HG02798 (cell line): ENCODE measurements around the gene CDC42BPA.
A peak's percentile ranks its signal among the peaks of the same experiment; 100 is the strongest.
"Not testable (repeated sequence)": the region's sequence is repeated elsewhere in the genome, so short reads cannot be mapped to it uniquely, and the experiment has no call there.

Experiments used
- ATAC-seq: cut with Tn5 transposase; IDR thresholded peaks from one replicate; pipeline ENCODE4 v1.9.1; 2021; ENCODE audit warnings: mild to moderate bottlenecking; ENCODE audit not compliant: unreplicated experiment, poor library complexity

The CDC42BPA gene, protein sequence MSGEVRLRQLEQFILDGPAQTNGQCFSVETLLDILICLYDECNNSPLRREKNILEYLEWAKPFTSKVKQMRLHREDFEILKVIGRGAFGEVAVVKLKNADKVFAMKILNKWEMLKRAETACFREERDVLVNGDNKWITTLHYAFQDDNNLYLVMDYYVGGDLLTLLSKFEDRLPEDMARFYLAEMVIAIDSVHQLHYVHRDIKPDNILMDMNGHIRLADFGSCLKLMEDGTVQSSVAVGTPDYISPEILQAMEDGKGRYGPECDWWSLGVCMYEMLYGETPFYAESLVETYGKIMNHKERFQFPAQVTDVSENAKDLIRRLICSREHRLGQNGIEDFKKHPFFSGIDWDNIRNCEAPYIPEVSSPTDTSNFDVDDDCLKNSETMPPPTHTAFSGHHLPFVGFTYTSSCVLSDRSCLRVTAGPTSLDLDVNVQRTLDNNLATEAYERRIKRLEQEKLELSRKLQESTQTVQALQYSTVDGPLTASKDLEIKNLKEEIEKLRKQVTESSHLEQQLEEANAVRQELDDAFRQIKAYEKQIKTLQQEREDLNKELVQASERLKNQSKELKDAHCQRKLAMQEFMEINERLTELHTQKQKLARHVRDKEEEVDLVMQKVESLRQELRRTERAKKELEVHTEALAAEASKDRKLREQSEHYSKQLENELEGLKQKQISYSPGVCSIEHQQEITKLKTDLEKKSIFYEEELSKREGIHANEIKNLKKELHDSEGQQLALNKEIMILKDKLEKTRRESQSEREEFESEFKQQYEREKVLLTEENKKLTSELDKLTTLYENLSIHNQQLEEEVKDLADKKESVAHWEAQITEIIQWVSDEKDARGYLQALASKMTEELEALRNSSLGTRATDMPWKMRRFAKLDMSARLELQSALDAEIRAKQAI (N-terminal part only)

GRCh38 chr1:227318016-227318852 is at the start of gene CDC42BPA:
Gene CDC42BPA (minus strand): TSS chr1:227318492. CDS start chr1:227317182, 1,310 bp downstream.
- peak; percentile 57 for ATAC-seq

- no peak for ATAC-seq
These were observed 49.7 kb upstream of the CDC42BPA start for GRCh38 chr1:227368009-227368408.

- ATAC-seq, result no peak
These were observed 47.5 kb upstream of the CDC42BPA start for GRCh38 chr1:227365473-227366431.

DNA sequence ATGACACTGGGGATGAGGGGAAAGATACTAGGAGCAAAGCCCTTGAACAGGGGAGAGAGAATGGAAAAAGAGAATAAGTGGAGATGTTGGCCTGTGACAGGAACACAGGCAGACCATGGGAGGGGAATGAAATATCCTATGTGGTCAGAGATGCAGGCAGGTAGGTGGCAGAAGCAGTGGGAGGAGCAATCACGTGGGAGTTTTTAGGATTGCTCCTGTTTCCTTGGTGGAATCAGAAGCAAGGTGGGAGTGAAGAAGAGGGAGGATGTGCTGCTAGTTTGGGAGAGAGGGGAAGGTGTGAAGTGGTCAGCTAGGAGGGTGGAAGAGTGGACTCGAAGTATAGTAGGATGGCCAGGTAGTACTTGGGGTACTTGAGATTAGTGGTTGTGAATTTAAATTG is 46.4 kb upstream of the CDC42BPA start:
- no peak for ATAC-seq

GRCh38 chr1:227363825-227364224 is 45.5 kb upstream of the CDC42BPA start:
- ATAC-seq, result no peak

- no peak for ATAC-seq
These were observed 43.7 kb upstream of the CDC42BPA start for GRCh38 chr1:227362039-227362438.

DNA sequence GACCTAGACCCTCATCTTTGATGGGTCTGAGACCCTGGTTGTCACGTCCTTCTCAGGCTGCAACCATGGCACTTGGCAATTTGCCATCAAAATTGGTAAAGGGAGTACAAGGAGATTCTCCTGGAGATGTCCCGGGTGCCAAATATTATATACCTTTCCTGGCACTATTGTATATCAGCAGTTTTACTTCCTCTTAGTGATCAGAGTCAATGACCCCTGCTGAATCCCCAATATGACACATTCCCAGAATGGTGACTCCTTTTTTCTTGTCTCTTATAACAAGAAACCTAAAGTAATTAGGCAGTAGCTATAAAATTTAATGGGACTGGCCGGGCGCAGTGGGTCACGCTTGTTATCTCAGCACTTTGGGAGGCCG is 39.6 kb upstream of the CDC42BPA start:
- ATAC-seq, result no peak

DNA sequence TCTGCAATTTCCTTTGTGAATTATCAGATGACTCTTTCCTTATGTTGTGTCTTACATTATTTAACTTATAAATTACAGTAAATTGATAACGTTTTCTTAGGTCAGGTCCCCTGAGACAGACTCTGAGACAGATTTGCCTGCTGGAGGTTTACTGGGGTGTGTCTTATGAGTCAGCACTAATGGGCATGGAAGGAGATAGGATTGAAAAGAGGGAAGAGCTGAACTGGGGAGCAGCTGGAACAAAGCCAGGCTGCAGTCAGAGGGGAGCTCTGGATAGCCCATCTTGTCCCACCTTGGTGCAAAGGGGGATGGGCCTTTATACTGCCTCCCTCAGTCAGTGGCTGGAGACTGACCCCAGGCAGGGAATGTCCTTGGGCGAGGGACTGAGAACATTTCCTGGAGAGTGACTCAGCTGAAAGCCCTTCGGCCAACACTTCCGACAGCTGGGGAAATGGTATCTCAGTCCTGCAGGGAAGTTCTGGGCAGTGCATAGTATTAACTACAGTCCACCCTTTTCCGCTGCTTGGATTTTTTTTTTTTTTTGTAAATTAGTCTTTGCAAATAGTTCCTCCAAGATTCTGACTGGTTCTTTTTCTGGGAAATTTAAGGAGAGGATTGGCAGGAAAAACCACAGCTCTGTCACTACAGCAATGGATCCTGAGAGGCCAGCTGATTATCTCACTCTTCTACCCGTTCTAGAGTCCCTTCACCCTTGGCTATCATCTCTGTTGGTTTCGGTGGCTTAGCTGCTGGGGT is 39.1 kb upstream of the CDC42BPA start:
- no peak for ATAC-seq

GRCh38 chr1:227356620-227357146 is 38.4 kb upstream of the CDC42BPA start:
- no peak for ATAC-seq

DNA sequence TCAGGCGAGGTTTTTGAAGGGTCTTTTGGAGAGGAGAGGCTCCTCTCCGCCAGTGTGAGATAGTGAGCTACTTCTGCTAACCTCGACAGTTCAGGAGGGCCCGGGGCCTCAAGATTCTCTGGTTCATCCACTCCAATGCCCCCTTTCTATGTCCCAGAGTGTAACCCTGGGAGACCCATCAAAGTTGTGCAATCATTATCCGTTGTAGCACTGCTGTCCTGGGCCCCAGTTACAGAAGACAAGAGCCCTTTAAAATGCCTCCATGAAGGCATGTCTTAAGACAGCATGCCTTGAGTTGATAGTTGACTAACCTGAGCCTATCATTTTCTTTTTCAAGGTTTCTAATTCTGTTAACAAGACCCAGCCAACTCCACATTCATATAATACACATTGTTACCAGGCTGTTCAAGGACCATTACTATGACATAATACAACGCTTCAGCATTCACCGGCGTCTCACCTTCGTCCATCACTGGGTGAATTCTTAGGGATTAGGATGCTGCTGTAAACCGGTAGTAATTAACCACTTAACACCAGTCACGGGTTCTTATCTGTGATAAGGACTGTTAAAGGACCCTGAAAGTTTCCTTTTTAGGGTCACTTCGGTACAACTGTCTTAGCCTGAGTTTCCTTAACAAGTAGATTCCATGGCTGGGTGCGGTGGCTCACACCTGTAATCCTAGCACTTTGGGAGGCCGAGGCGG is 37.4 kb upstream of the CDC42BPA start:
- ATAC-seq, result no peak

DNA sequence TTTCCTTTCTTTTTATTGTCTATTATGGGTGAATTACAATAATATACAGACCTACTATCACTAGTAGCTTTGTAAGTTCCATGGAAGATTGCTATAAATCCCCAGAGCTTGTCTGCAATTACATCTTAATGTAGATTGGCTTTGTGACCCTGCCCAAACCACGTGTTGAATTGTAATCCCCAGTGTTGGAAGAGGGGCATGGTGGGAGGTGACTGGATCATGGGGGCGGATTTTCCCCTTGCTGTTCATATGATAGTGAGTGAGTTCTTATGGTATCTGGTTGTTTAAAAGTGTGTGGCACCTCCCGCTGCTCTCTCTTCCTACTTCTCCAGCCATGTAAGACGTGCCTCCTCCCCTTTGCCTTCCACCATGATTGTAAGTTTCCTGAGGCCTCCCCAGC is 34.9 kb upstream of the CDC42BPA start:
- no peak for ATAC-seq

DNA sequence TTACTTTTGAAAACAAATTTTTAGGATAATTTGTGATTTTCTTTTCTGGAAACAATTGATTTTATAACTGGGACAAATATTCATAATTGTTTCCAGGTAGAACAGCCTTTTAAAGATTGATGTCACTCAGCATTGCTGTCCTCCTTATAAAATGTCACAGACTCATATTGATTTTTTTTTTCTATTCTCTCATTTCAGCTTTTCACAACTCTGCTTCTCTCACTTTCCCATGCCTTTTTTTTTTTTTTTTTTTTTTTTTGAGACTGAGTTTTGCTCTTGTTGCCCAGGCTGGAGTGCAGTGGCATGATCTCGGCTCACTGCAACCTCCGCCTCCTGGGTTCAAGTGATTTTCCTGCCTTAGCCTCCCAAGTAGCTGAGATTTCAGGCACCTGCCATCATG is 33.9 kb upstream of the CDC42BPA start:
- ATAC-seq, result not testable (repeated sequence)

- ATAC-seq, result no peak
These were observed 33.2 kb upstream of the CDC42BPA start for GRCh38 chr1:227351443-227351842.

GRCh38 chr1:227349967-227350366 is 31.7 kb upstream of the CDC42BPA start:
- no peak for ATAC-seq

GRCh38 chr1:227343727-227344551 is 25.6 kb upstream of the CDC42BPA start:
- ATAC-seq, result no peak

DNA sequence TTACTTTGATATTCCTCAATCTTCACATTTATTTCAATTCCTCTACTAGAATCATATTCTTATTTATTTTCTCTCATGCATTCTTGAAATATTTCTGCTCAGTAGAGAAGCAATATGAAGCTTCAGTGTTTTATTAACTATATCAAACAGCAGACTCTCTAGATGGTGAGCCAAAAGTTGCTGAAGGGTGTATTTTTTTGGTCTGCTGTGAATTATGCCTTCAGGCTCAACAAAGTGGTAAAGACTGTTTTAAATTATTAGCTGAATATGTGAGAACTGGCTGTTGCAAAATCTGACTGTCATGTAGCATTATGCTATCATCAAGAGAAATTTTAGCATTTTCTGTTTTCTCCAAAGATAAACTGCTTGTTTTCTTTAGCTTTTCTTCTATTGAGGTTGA is 24.9 kb upstream of the CDC42BPA start:
- ATAC-seq, result no peak
